WTC11 (cell line): ENCODE data around the gene CLEC4A. TPM values are rescaled to one million over a fixed set of nuclear protein-coding genes. Genes with fewer than 3 reads are reported as not detected.

ENCODE experiments used
- ATAC-seq: fragments of 200-7000 bp; cut with Tn5 transposase; 2 replicates; pipeline ENCODE4 v1.10.0; 2021; ENCODE audit warnings: mild to moderate bottlenecking, moderate library complexity
- Bru-seq: library from RNA; stranded (reverse); fragments of 400-500 nt; gene quantifications from one replicate; lab custom pipeline; 2021; lab: Mats Ljungman, UMichigan
- CTCF ChIA-PET: fragments of 300-600 bp; sonication (Branson Sonifier 250); formaldehyde crosslinking; loops from one replicate; lab custom pipeline; 2021; ENCODE audit warnings: antibody characterized with exemption; lab: Charles Lee
- POLR2A ChIA-PET: fragments of 350-600 bp; sonication (Branson Sonifier 250); formaldehyde crosslinking; loops from one replicate; lab custom pipeline; 2021; ENCODE audit warnings: antibody characterized with exemption; lab: Charles Lee
- DNase-seq: peaks from one replicate; pipeline ENCODE4 v3.0.0; 2021; ENCODE audit warnings: low spot score
- H3K27ac Mint-ChIP-seq: 2 replicates; pipeline ENCODE4 v1.8.0; 2021; ENCODE audit warnings: mixed read lengths
- H3K27me3 Mint-ChIP-seq: 2 replicates; pipeline ENCODE4 v1.8.0; 2021; ENCODE audit warnings: low read depth, mild to moderate bottlenecking, moderate library complexity, mixed read lengths
- H3K36me3 Mint-ChIP-seq: 2 replicates; pipeline ENCODE4 v1.8.0; 2021; ENCODE audit warnings: mixed read lengths
- H3K4me1 Mint-ChIP-seq: 2 replicates; pipeline ENCODE4 v1.8.0; 2022; ENCODE audit warnings: mixed read lengths
- H3K4me3 Mint-ChIP-seq: 2 replicates; pipeline ENCODE4 v1.8.0; 2021; ENCODE audit warnings: mild to moderate bottlenecking, moderate library complexity, mixed read lengths
- H3K9me3 Mint-ChIP-seq: 2 replicates; pipeline ENCODE4 v1.8.0; 2021; ENCODE audit warnings: mixed read lengths
- EMX1 ChIP-seq: fragments of 250-450 bp; sonication (Bioruptor Pico); IDR thresholded peaks from 2 replicates; pipeline ENCODE4 v1.8.0; 2021; ENCODE audit warnings: mild to moderate bottlenecking
- ETV6 ChIP-seq: sonication (generic); formaldehyde crosslinking; IDR thresholded peaks from 2 replicates; pipeline ENCODE4 v1.8.1; 2022; ENCODE audit warnings: mild to moderate bottlenecking, missing genetic modification reagents
- GRHL2 ChIP-seq: fragments of 250-450 bp; sonication (Bioruptor Pico); IDR thresholded peaks from 2 replicates; pipeline ENCODE4 v1.8.0; 2022; ENCODE audit warnings: mild to moderate bottlenecking, moderate library complexity; ENCODE audit not compliant: insufficient replicate concordance, severe bottlenecking
- NR3C1 ChIP-seq: sonication (generic); formaldehyde crosslinking; conservative IDR thresholded peaks from 2 replicates; pipeline ENCODE4 v1.8.1; 2023; ENCODE audit warnings: low read depth, mild to moderate bottlenecking, missing genetic modification reagents
- PRRX2 ChIP-seq: fragments of 250-450 bp; sonication (Bioruptor Pico); IDR thresholded peaks from 2 replicates; pipeline ENCODE4 v1.8.0; 2021; ENCODE audit warnings: mild to moderate bottlenecking
- RELA ChIP-seq: sonication (generic); formaldehyde crosslinking; IDR thresholded peaks from 2 replicates; pipeline ENCODE4 v1.8.1; 2022; ENCODE audit warnings: missing genetic modification reagents, mild to moderate bottlenecking, borderline replicate concordance
- RORB ChIP-seq: fragments of 250-450 bp; sonication (Bioruptor Pico); IDR thresholded peaks from 2 replicates; pipeline ENCODE4 v1.9.0; 2021; ENCODE audit warnings: mild to moderate bottlenecking
- SOX15 ChIP-seq: fragments of 250-450 bp; sonication (Bioruptor Pico); IDR thresholded peaks from 2 replicates; pipeline ENCODE4 v1.9.0; 2021; ENCODE audit warnings: mild to moderate bottlenecking
- TEAD4 ChIP-seq: sonication (generic); formaldehyde crosslinking; IDR thresholded peaks from 2 replicates; pipeline ENCODE4 v1.8.0; 2022; ENCODE audit warnings: mild to moderate bottlenecking, missing genetic modification reagents
- ZNF138 ChIP-seq: sonication (generic); formaldehyde crosslinking; conservative IDR thresholded peaks from 2 replicates; pipeline ENCODE4 v1.8.1; 2022; ENCODE audit warnings: mild to moderate bottlenecking, moderate library complexity, missing genetic modification reagents
- ZNF219 ChIP-seq: sonication (generic); formaldehyde crosslinking; IDR thresholded peaks from 2 replicates; pipeline ENCODE4 v1.8.0; 2023; ENCODE audit warnings: missing genetic modification reagents, mild to moderate bottlenecking, borderline replicate concordance
- ZNF317 ChIP-seq: sonication (generic); formaldehyde crosslinking; IDR thresholded peaks from 2 replicates; pipeline ENCODE4 v1.8.1; 2023; ENCODE audit warnings: low read depth, mild to moderate bottlenecking, moderate library complexity, missing genetic modification reagents, borderline replicate concordance
- long read RNA-seq, 3 experiments: library from RNA in 1 of 3; library from capped mRNA in 1 of 3; library from polyadenylated mRNA in 1 of 3; unstranded in 2 of 3; stranded (forward) in 1 of 3; transcript quantifications; one replicate each; pipeline ENCODE4 v2.0.0, GENCODE V29; 2021
- total RNA-seq: library from RNA; stranded (reverse); gene quantifications from 3 replicates; pipeline ENCODE4 v1.2.3, GENCODE V29; 2021
- TF ChIP-seq, protein P1 (sequence below): fragments of 250-450 bp; sonication (Bioruptor Pico); IDR thresholded peaks from 2 replicates; pipeline ENCODE4 v1.8.0; 2021; ENCODE audit warnings: mild to moderate bottlenecking
- TF ChIP-seq, protein P2 (sequence below): fragments of 250-450 bp; sonication (Bioruptor Pico); conservative IDR thresholded peaks from 2 replicates; pipeline ENCODE4 v1.9.0; 2021; ENCODE audit warnings: mild to moderate bottlenecking
- TF ChIP-seq, protein P3 (sequence below): sonication (generic); formaldehyde crosslinking; IDR thresholded peaks from 2 replicates; pipeline ENCODE4 v1.8.1; 2022; ENCODE audit warnings: mild to moderate bottlenecking, moderate library complexity, missing genetic modification reagents
- TF ChIP-seq, protein P4 (sequence below): sonication (generic); formaldehyde crosslinking; IDR thresholded peaks from 2 replicates; pipeline ENCODE4 v1.8.0; 2023; ENCODE audit warnings: missing genetic modification reagents, mild to moderate bottlenecking, borderline replicate concordance
- TF ChIP-seq, protein P5 (sequence below): sonication (generic); formaldehyde crosslinking; IDR thresholded peaks from 2 replicates; pipeline ENCODE4 v1.8.0; 2022; ENCODE audit warnings: mild to moderate bottlenecking, missing genetic modification reagents
- TF ChIP-seq, protein P6 (sequence below): sonication (generic); formaldehyde crosslinking; conservative IDR thresholded peaks from 2 replicates; pipeline ENCODE4 v1.8.1; 2022; ENCODE audit warnings: mild to moderate bottlenecking, missing genetic modification reagents
- TF ChIP-seq, protein P7 (sequence below): sonication (generic); formaldehyde crosslinking; IDR thresholded peaks from 2 replicates; pipeline ENCODE4 v1.8.1; 2023; ENCODE audit warnings: mild to moderate bottlenecking, missing genetic modification reagents, moderate library complexity

CLEC4A gene
- total RNA-seq (0.44 to 0.62 TPM in 2 of 3 replicates, not detected in the other), Bru-seq, nascent RNA (percentile 44 among the genes with signal in this experiment)
- long read RNA-seq, experiment 1, result 0 reads
- long read RNA-seq, experiment 2, partial matches to known transcripts, result 1 of 1 reads
- long read RNA-seq, experiment 2, other reads (novel, unspliced or antisense), result 0 of 1 reads
- long read RNA-seq, experiment 3, result 0 reads

DNA sequence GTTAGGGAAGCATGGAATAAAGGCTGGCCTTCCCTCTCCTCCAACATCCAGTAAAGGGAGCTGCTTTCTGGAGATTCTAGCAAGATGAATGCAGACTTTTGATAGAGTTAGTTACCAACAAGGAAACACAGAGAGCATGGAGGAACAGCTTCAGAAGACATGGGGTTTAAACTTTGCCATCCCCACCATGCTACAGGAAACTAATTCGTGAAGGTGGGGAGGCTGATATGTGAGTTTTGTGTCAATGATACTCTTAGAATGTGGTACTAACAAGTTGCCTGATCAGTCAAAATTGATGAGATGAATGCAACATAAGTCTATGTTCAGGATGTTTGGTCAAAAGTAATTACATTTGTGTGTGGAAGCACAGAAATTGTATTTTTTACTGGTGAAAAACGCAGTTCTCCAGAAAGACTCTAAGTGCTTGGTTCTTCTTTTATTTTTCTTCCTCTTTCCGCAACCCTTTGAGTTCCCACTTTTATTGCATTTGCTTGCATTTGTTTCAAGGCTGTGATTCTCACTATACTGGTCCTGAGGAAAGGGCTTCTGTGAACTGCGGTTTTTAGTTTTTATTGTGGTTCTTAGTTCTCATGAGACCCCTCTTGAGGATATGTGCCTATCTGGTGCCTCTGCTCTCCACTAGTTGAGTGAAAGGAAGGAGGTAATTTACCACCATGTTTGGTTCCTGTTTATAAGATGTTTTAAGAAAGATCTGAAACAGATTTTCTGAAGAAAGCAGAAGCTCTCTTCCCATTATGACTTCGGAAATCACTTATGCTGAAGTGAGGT is at the start of gene CLEC4A:
TSS of gene CLEC4A (plus strand) at position 494 of the 789 bp plus-strand sequence. CDS start at position 756, 262 bp downstream.
- Mint-ChIP-seq H3K36me3 (no peaks in the 10 kb centered on the region), H3K27ac (no peak within 1 kb of the TSS), H3K27me3 (no peaks in the 10 kb centered on the region; the same call in 1 of the 2 replicates), H3K4me3 (no peak within 1 kb of the TSS), H3K9me3 (no peaks in the 10 kb centered on the region), H3K4me1 (peaks cover 14% of the 10 kb centered on the region)
- ChIA-PET POLR2A (no interaction called here), CTCF (interaction anchor here (1.2 kb wide), 1 partner anchor 15 kb away, joined by 3 read pairs; no protein-coding TSS in a partner anchor)
- no peak for DNase-seq
- no peak for TF ChIP-seq NR3C1
- TF ChIP-seq, protein P1, sequence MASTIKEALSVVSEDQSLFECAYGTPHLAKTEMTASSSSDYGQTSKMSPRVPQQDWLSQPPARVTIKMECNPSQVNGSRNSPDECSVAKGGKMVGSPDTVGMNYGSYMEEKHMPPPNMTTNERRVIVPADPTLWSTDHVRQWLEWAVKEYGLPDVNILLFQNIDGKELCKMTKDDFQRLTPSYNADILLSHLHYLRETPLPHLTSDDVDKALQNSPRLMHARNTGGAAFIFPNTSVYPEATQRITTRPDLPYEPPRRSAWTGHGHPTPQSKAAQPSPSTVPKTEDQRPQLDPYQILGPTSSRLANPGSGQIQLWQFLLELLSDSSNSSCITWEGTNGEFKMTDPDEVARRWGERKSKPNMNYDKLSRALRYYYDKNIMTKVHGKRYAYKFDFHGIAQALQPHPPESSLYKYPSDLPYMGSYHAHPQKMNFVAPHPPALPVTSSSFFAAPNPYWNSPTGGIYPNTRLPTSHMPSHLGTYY, result no peak
- TF ChIP-seq ETV6 (CRISPR knock-in tag), result no peak
- TF ChIP-seq, protein P2, sequence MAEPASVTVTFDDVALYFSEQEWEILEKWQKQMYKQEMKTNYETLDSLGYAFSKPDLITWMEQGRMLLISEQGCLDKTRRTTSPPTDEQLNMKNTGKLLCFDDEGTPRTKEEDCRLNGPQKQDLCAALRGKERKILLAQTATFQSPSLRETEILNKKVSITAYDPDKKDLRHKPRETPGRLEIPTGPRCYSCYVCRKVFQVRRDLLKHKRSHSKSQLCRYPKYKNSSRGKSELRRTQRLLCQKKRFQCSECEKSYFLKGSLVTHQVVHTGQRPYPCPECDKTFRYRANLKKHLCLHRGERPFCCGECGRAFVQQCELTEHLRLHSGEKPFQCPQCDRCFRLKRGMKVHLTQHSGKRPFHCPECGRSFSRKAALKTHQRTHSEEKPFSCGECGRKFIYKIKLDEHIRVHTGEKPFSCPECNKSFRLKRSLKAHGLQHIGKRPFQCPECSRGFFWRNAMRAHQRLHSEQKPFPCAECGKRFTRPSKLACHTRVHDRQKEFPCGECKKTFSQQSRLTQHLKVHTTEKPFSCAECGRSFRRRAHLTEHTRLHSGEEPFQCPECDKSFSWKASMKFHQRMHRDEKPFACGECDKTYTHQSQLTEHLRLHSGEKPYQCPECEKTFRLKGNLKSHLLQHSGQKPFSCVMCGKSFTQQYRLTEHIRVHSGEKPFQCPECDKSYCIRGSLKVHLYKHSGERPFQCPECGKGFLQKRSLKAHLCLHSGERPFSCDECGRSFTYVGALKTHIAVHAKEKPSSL (CRISPR knock-in tag), result no peak
- TF ChIP-seq SOX15, result no peak
- no peak for TF ChIP-seq ZNF219 (CRISPR knock-in tag)
- no peak for TF ChIP-seq TEAD4
- no peak for TF ChIP-seq PRRX2
- no peak for TF ChIP-seq ZNF138 (CRISPR knock-in tag)
- TF ChIP-seq, protein P3, sequence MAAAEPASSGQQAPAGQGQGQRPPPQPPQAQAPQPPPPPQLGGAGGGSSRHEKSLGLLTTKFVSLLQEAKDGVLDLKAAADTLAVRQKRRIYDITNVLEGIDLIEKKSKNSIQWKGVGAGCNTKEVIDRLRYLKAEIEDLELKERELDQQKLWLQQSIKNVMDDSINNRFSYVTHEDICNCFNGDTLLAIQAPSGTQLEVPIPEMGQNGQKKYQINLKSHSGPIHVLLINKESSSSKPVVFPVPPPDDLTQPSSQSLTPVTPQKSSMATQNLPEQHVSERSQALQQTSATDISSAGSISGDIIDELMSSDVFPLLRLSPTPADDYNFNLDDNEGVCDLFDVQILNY (CRISPR knock-in tag), result no peak
- TF ChIP-seq, protein P4, sequence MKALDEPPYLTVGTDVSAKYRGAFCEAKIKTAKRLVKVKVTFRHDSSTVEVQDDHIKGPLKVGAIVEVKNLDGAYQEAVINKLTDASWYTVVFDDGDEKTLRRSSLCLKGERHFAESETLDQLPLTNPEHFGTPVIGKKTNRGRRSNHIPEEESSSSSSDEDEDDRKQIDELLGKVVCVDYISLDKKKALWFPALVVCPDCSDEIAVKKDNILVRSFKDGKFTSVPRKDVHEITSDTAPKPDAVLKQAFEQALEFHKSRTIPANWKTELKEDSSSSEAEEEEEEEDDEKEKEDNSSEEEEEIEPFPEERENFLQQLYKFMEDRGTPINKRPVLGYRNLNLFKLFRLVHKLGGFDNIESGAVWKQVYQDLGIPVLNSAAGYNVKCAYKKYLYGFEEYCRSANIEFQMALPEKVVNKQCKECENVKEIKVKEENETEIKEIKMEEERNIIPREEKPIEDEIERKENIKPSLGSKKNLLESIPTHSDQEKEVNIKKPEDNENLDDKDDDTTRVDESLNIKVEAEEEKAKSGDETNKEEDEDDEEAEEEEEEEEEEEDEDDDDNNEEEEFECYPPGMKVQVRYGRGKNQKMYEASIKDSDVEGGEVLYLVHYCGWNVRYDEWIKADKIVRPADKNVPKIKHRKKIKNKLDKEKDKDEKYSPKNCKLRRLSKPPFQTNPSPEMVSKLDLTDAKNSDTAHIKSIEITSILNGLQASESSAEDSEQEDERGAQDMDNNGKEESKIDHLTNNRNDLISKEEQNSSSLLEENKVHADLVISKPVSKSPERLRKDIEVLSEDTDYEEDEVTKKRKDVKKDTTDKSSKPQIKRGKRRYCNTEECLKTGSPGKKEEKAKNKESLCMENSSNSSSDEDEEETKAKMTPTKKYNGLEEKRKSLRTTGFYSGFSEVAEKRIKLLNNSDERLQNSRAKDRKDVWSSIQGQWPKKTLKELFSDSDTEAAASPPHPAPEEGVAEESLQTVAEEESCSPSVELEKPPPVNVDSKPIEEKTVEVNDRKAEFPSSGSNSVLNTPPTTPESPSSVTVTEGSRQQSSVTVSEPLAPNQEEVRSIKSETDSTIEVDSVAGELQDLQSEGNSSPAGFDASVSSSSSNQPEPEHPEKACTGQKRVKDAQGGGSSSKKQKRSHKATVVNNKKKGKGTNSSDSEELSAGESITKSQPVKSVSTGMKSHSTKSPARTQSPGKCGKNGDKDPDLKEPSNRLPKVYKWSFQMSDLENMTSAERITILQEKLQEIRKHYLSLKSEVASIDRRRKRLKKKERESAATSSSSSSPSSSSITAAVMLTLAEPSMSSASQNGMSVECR (CRISPR knock-in tag), result no peak
- TF ChIP-seq, all 79 proteins: peak for 0
- no peak for ATAC-seq

DNA sequence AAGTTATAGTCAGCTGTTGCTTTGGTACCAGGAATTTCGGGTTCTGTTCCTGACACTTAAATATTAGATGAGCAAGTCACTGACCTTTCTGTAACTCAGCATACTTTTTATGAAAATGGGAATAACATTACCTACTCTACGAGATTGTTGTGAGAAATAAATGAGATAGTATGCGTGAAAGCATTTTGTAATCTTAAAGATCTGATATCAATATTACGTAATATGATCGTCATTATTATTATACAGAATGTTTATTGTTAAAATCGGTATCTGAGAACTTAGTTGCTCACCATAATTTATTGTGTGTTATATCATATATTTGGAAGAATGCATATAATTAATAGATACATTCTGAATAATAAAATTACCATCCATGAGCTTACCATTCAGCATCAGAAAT is 47.5 kb upstream of the CLEC4A start:
- Mint-ChIP-seq H3K4me3 (no peak overlapping the region), H3K9me3 (no peaks in the 10 kb centered on the region), H3K27me3 (no peaks in the 10 kb centered on the region), H3K36me3 (no peaks in the 10 kb centered on the region), H3K4me1 (peaks cover 29% of the 10 kb centered on the region), H3K27ac (no peak overlapping the region)
- ChIA-PET CTCF (no interaction called here), POLR2A (no interaction called here)
- no peak for ATAC-seq
- DNase-seq, result no peak
- TF ChIP-seq GRHL2 (CRISPR knock-in tag) (no peak), RORB (CRISPR knock-in tag) (no peak), ZNF317 (no peak), ZNF219 (CRISPR knock-in tag) (no peak), EMX1 (CRISPR knock-in tag) (no peak), RELA (CRISPR knock-in tag) (no peak)
- TF ChIP-seq, protein P5, sequence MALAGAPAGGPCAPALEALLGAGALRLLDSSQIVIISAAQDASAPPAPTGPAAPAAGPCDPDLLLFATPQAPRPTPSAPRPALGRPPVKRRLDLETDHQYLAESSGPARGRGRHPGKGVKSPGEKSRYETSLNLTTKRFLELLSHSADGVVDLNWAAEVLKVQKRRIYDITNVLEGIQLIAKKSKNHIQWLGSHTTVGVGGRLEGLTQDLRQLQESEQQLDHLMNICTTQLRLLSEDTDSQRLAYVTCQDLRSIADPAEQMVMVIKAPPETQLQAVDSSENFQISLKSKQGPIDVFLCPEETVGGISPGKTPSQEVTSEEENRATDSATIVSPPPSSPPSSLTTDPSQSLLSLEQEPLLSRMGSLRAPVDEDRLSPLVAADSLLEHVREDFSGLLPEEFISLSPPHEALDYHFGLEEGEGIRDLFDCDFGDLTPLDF (CRISPR knock-in tag), result no peak
- TF ChIP-seq, protein P6, sequence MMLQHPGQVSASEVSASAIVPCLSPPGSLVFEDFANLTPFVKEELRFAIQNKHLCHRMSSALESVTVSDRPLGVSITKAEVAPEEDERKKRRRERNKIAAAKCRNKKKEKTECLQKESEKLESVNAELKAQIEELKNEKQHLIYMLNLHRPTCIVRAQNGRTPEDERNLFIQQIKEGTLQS, result no peak
- TF ChIP-seq, protein P7, sequence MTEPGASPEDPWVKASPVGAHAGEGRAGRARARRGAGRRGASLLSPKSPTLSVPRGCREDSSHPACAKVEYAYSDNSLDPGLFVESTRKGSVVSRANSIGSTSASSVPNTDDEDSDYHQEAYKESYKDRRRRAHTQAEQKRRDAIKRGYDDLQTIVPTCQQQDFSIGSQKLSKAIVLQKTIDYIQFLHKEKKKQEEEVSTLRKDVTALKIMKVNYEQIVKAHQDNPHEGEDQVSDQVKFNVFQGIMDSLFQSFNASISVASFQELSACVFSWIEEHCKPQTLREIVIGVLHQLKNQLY (CRISPR knock-in tag), result no peak
